ENCODE measurements around the gene ROGDI.

- TF ChIP-seq, protein P1, sequence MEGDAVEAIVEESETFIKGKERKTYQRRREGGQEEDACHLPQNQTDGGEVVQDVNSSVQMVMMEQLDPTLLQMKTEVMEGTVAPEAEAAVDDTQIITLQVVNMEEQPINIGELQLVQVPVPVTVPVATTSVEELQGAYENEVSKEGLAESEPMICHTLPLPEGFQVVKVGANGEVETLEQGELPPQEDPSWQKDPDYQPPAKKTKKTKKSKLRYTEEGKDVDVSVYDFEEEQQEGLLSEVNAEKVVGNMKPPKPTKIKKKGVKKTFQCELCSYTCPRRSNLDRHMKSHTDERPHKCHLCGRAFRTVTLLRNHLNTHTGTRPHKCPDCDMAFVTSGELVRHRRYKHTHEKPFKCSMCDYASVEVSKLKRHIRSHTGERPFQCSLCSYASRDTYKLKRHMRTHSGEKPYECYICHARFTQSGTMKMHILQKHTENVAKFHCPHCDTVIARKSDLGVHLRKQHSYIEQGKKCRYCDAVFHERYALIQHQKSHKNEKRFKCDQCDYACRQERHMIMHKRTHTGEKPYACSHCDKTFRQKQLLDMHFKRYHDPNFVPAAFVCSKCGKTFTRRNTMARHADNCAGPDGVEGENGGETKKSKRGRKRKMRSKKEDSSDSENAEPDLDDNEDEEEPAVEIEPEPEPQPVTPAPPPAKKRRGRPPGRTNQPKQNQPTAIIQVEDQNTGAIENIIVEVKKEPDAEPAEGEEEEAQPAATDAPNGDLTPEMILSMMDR (IDR thresholded peaks at IDR 0.05), result no peak
- TF ChIP-seq EP300 (IDR thresholded peaks at IDR 0.05), result no peak
- TF ChIP-seq POLR2A (IDR thresholded peaks at IDR 0.05), result no peak
- no peak for TF ChIP-seq POLR2AphosphoS5 (IDR thresholded peaks at IDR 0.05)
Observed at GRCh38 chr16:4788910-4789309, 13.5 kb downstream of the ROGDI start.

Data from sigmoid colon (tissue), 4 donors.